HG03060 (cell line): Measurements from ENCODE around the gene NPHP3.

Source experiments
- ATAC-seq: cut with Tn5 transposase; IDR thresholded peaks from one replicate; pipeline ENCODE4 v1.9.1; 2021; ENCODE audit warnings: low read depth, moderate number of reproducible peaks; ENCODE audit not compliant: unreplicated experiment

NPHP3 gene

GRCh38 chr3:132703733-132704132, 18.5 kb downstream of the NPHP3 start:
- ATAC-seq = no peak

DNA sequence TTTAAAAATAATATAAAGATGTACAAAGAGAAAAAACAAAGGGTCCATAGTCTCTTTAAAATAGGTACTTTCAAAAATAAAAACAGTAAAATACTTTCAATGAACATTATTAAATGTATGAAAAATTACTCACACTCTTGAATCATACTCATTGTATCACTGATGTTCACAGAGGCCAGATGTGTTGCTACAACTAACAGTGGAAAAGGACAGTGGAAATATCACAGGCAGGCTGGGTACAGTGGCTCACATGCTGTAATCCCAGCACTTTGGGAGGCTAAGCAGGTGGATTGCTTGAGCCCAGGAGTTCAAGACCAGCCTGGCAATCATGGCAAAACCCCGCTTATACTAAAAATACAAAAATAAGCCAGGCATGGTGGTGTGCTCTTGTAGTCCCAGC, 26.8 kb downstream of the NPHP3 start:
- no peak for ATAC-seq

GRCh38 chr3:132694991-132695390, 27.2 kb downstream of the NPHP3 start:
- ATAC-seq = no peak

GRCh38 chr3:132690040-132690439, 32.2 kb downstream of the NPHP3 start:
- ATAC-seq = no peak

DNA sequence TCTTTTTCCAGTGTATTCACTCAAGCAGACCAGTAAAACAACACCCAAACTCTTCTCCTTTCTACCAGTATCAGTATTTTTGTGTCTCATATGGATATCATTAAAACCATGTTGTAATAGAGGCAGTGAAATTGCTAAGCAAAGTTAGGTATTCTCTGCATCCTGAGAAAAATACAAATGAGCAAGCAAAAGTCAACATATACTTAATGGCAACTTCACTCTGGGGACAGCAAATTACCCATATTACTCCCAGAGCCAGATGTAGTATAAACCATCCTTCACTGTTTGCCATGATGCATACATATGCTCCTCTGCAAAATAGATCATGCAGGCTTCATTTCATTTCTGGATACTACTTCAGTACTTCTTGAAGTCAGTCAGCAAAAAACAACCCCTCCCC, 40.0 kb downstream of the NPHP3 start:
- no peak for ATAC-seq

- ATAC-seq = no peak
Observed at GRCh38 chr3:132681421-132681820, 40.8 kb downstream of the NPHP3 start.

GRCh38 chr3:132679911-132680310, 42.3 kb downstream of the NPHP3 start:
- ATAC-seq = no peak

GRCh38 chr3:132675408-132675807, 46.8 kb downstream of the NPHP3 start:
- no peak for ATAC-seq

- ATAC-seq = no peak
Observed at GRCh38 chr3:132669256-132669777, 52.9 kb downstream of the NPHP3 start.

DNA sequence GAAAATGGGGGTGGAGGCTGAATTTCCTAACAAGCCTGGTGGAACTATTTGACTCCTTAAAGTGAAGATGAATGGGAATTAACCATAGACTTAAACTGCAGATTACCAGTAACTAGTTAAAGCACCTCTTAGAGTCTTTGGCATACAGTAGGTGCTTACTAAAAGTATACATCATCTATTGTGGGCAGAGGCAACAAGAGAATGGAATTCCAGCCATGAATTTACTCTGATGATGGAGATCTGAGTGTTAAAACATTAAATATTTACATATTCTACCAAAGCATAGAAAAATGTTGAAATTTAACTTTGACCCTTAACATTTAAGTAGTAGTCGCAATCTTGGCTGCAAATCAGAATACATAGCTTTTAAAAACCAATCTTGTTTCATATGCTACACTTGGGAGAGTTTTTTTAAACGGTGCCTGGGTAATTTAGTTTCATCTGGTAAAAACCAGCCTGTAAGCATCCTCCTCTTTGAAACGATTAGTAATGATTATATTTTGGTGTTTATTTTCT, 56.9 kb downstream of the NPHP3 start:
- no peak for ATAC-seq

DNA sequence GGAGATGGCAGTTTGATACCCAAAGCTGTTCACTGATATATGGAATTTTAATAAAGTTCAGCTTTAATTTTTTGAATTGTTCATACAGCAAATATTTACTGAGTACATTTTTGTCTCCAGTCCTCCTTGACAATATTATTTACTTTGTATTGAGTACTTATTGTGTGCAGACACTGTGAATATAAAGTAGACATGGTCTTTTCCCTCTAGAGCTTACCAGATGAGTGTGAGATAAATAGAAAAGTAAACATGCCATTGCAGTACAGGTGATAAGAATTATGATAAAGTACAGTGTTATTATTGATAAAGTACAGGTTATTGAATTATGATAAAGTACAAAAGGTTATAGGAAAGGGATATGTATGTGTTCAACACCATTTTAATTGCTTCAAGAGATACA, 60.0 kb downstream of the NPHP3 start:
- no peak for ATAC-seq

- ATAC-seq = no peak
Observed at GRCh38 chr3:132661101-132661500, 61.1 kb downstream of the NPHP3 start.

DNA sequence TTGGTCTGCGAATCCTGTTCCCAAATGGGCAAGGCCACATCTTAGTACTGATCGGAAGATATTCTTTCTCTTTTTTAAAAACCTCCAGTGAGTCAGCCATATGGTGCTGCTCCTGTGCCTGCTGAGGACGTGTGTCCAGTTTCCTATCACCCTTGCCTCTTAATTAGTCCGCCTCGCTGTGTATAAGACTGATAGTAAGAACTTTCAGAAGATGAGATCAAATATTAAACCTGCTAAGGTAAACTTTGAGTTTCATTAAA, 61.5 kb downstream of the NPHP3 start:
- ATAC-seq = no peak

GRCh38 chr3:132660052-132660810, 62.0 kb downstream of the NPHP3 start, which contains the start of gene UBA5:
Gene UBA5, plus strand, starts transcription at chr3:132660329. Its CDS starts 209 bp downstream, at chr3:132660538.
- ATAC-seq = peak; percentile 31

- peak; percentile 34 for ATAC-seq
Observed at GRCh38 chr3:132659365-132660051, 62.7 kb downstream of the NPHP3 start, which contains the start of gene ACAD11. Gene ACAD11, minus strand, starts transcription at chr3:132659809. Its CDS starts 58 bp downstream, at chr3:132659751.

GRCh38 chr3:132659000-132659364, 63.2 kb downstream of the NPHP3 start:
- no peak for ATAC-seq

DNA sequence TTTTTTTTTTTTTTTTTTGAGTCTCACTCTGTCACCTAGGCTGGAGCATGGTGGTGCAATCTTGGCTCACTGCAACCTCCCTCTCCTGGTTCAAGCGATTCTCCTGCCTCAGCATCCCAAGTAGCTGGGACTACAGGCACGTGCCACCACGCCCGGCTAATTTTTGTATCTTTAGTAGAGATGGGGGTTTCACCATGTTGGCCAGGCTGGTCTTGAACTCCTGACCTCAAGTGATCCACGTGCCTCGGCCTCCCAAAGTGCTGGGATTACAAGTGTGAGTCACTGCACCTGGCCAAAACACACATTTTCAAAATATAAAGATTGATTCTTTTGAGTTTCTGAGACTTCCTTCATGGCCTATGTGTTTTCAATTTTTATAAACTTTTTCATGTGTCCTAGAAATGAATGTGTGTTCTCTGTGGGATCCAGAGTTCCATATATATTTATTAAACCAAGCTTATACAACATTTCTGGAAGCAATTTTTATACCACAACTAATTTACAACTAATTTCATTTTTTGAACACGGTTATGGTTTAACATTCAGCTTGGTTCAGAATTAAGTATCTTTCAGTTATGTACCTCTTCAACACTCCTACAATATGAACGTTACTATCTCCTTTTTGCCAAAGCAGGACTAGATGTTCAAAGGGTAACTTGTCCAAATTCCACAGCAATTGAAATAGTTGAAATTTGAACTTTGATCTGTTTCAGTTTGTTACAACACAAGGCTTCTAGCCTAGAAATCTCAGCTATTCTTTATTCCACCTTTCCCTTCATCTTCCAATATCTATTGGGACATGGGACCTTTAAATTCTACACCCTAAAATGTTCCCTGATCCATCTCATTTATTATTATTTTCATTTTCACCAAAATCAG, 64.1 kb downstream of the NPHP3 start:
- no peak for ATAC-seq

DNA sequence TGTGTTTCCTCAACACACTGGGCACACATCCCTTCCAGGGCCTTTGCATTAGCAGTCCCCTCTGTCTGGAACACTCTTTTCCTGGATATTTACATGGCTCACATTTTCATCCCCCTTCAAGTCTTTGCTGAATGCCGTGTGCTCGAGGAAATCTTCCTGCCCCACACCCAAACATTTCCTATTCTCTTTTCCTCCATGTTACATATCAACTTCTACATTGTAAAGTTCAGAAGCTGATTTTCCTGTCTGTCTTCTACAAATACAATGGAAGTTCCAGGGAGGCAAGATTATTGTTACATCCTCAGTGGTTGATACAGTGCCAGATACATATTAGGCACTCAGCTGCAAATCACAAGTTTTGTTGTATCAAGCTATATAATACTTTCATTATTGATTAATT, 66.7 kb downstream of the NPHP3 start:
- no peak for ATAC-seq

GRCh38 chr3:132654721-132655120, 67.5 kb downstream of the NPHP3 start:
- ATAC-seq = no peak

- ATAC-seq = no peak
Observed at GRCh38 chr3:132654190-132654589, 68.0 kb downstream of the NPHP3 start.
